ENCODE measurements around the gene QTRT2. TPM values are rescaled to one million over a fixed set of nuclear protein-coding genes. Genes with fewer than 3 reads are reported as not detected.

Gene QTRT2
- total and polyA plus RNA-seq, 7 donors, result 3.4 to 10.8 (median 8.2) TPM

DNA sequence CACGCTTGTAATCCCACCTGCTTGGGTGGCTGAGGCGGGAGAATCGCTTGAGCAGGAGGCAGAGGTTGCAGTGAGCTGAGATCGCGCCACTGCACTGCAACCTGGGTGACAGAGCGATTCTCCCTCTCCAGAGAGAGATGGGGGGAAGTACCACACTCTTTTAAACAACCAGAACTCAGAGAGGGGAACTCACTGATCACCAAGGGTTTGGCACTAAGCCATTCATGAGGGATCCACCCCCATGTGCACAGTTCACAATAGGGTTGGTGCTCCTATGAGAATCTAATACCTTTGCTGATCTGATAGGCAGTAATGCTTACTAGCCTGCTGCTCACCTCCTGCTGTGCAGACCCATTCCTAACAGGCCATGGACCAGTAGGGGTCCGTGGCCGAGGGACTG, 51.6 kb downstream of the QTRT2 start:
- H3K27ac ChIP-seq, result no peak overlapping the region
- WGBS, 3 donors, result 88 to 93% (median 91%) methylated on average over 8 of the region's 8 CpGs
- no peaks in the 10 kb centered on the region for H3K4me1 ChIP-seq
- ATAC-seq, result no peak
- no peaks in the 10 kb centered on the region for H3K36me3 ChIP-seq (ENCODE audit: insufficient read depth in 1 of 2, low read depth in 1 of 2)
- peaks cover 0 to 3% (median 3%) of the 10 kb centered on the region in 3 donors for H3K27me3 ChIP-seq (ENCODE audit: insufficient read depth in 3 of 3, low read length in 2 of 3)
- H3K4me3 ChIP-seq, result no peak overlapping the region
- DNase-seq, result no peak
- TF ChIP-seq, protein P1, sequence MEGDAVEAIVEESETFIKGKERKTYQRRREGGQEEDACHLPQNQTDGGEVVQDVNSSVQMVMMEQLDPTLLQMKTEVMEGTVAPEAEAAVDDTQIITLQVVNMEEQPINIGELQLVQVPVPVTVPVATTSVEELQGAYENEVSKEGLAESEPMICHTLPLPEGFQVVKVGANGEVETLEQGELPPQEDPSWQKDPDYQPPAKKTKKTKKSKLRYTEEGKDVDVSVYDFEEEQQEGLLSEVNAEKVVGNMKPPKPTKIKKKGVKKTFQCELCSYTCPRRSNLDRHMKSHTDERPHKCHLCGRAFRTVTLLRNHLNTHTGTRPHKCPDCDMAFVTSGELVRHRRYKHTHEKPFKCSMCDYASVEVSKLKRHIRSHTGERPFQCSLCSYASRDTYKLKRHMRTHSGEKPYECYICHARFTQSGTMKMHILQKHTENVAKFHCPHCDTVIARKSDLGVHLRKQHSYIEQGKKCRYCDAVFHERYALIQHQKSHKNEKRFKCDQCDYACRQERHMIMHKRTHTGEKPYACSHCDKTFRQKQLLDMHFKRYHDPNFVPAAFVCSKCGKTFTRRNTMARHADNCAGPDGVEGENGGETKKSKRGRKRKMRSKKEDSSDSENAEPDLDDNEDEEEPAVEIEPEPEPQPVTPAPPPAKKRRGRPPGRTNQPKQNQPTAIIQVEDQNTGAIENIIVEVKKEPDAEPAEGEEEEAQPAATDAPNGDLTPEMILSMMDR (IDR thresholded peaks at IDR 0.05), result no peak
- intact Hi-C loops (cut with DNase I), result no loop called here
- no peaks in the 10 kb centered on the region for H3K9me3 ChIP-seq

DNA sequence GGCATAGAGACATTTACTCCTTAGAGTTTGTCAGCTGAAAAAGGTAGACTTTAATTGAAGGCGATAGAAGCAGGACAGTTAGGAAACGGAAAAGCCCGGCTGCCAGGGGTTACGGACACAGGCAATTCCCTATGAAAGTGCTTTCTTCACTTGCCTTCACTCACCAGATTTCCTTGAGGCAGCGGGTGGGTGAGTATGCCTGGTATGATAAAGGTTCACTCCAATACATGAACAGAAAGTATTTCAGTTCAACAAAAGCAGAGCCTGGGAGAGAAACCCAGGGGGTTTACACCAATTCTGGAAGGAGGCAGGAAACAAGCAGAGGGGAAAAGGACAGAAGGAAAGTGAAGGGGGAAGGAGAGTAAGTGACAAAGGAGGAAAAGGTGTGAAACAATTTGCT, 53.9 kb downstream of the QTRT2 start:
- Histone ChIP-seq H3K27me3 (ENCODE audit: insufficient read depth in 3 of 3, low read length in 2 of 3) (peaks cover 0 to 3% (median 3%) of the 10 kb centered on the region in 3 donors), H3K4me1 (no peaks in the 10 kb centered on the region), H3K9me3 (no peaks in the 10 kb centered on the region), H3K27ac (no peak overlapping the region), H3K36me3 (ENCODE audit: insufficient read depth in 1 of 2, low read depth in 1 of 2) (no peaks in the 10 kb centered on the region), H3K4me3 (no peak overlapping the region)
- TF ChIP-seq, protein P1 (IDR thresholded peaks at IDR 0.05), result no peak
- intact Hi-C loops (cut with DNase I), result no loop called here
- ATAC-seq (no peak), DNase-seq (no peak)
- 63 to 66% (median 66%) methylated on average over 5 of the region's 5 CpGs for WGBS, 3 donors

DNA sequence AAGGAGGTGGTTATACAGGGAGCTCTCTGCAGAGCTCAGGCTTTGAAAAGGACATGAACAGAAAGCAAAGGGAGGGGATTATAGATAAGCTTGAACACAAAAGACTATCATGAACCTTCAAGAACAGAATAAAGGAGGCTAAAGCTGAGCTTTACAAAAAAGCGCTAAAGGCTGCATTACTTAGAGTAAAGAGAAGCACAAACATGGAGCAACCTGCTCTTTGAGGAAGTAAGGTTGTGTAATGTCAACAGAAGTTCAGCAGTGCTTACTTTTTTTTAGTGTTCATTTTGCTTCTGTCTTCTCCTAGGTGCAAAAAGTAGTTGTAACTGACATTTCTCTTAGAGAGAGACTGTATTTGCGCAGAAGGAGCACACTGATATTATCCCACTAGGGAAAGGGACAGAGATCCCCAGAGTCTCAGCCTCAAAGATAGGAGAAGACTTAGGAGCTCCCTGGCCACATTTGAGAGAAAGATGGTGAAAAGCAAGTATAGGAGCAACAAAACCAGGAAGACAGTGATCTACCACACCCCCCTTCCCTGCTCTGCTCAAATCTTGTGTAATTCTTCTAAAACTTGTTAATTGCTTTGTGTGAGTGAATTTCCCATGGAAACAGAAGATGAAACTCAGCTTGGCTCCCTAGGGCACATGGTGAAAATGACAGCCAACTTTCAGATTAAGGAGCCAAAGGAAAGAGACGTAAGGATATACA, 54.7 kb downstream of the QTRT2 start:
- Histone ChIP-seq H3K27me3 (ENCODE audit: insufficient read depth in 3 of 3, low read length in 2 of 3) (peaks cover 0 to 3% (median 3%) of the 10 kb centered on the region in 3 donors), H3K27ac (no peak overlapping the region), H3K36me3 (ENCODE audit: insufficient read depth in 1 of 2, low read depth in 1 of 2) (no peaks in the 10 kb centered on the region), H3K4me3 (no peak overlapping the region), H3K4me1 (no peaks in the 10 kb centered on the region), H3K9me3 (no peaks in the 10 kb centered on the region)
- ATAC-seq, result no peak
- DNase-seq, result no peak
- 76 to 88% (median 84%) methylated on average over 3 of the region's 3 CpGs for WGBS, 3 donors
- TF ChIP-seq, protein P1 (IDR thresholded peaks at IDR 0.05), result no peak
- intact Hi-C loops (cut with DNase I), result no loop called here

DNA sequence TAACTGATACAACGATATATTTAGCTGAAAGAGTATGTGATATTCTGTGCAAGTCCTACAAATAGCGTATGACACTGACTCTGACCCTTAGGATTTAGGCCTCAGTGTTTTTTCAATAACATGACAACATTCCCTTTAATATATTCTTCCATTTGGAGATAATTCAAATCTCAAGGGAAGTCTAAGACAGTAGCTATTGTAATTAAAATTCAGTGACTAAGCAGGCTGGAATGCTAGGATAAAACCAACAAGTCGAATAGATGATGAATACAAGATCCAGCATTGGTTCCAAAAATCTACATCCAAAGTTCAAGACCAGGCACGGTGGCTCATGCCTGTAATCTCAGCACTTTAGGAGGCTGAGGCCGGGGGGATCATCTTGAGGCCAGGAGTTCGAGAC, 56.2 kb downstream of the QTRT2 start:
- 62 to 75% (median 69%) methylated on average over 6 of the region's 6 CpGs for WGBS, 3 donors
- DNase-seq (no peak), ATAC-seq (no peak)
- Histone ChIP-seq H3K27me3 (ENCODE audit: insufficient read depth in 3 of 3, low read length in 2 of 3) (peaks cover 0 to 3% (median 3%) of the 10 kb centered on the region in 3 donors), H3K9me3 (no peaks in the 10 kb centered on the region), H3K36me3 (ENCODE audit: insufficient read depth in 1 of 2, low read depth in 1 of 2) (no peaks in the 10 kb centered on the region), H3K27ac (no peak overlapping the region), H3K4me3 (no peak overlapping the region), H3K4me1 (no peaks in the 10 kb centered on the region)
- TF ChIP-seq, protein P1 (IDR thresholded peaks at IDR 0.05), result no peak
- intact Hi-C loops (cut with DNase I), result no loop called here

DNA sequence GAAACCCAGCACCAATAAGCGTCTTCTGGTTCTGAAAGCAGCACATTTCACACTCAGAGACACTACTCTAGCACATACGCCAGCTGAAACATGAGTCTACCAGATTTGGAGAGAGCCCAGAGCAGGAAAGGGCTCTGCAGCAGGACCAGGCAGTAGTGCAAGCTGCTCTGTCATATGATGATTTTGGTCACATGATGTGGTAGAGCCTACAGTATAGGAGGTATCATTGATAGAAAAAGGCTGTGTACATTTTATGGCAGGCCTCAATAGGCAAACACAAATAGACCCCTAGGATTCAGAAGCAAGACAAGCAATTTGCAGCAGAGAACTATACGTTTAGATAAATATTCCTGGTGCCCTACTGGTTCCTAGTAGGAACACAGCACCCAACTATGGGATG, 58.2 kb downstream of the QTRT2 start:
- H3K4me1 ChIP-seq, result no peaks in the 10 kb centered on the region
- no peaks in the 10 kb centered on the region for H3K9me3 ChIP-seq
- DNase-seq, result no peak
- no peak overlapping the region for H3K4me3 ChIP-seq
- 71 to 75% (median 74%) methylated on average over 3 of the region's 3 CpGs for WGBS, 3 donors
- intact Hi-C loops (cut with DNase I), result no loop called here
- TF ChIP-seq, protein P1 (IDR thresholded peaks at IDR 0.05), result no peak
- no peak overlapping the region for H3K27ac ChIP-seq
- ATAC-seq, result no peak
- no peaks in the 10 kb centered on the region for H3K36me3 ChIP-seq (ENCODE audit: insufficient read depth in 1 of 2, low read depth in 1 of 2)
- peaks cover 0 to 3% (median 0%) of the 10 kb centered on the region in 3 donors for H3K27me3 ChIP-seq (ENCODE audit: insufficient read depth in 3 of 3, low read length in 2 of 3)

Measured in psoas muscle (tissue), 8 donors.